Measurements from ENCODE around the gene GRID1.

DNA sequence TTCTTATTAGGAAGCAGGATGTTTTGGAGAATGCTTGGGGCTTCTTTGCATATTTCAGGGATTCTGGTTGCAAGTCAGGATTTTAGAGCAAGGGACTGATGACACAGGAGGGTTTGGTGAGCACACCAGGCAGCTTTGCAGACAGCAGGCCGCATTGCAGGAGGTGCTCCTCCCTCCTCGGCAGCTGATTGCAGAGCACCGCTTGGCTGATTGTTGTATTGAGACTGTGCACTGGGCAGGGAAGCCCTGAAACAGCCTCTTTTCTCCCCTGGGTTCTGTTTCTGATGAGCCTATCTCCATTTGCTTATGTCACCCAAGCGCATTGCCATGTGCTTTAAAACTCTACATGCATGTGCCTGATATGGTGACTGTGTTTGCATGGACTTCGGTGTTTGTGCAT, 769.6 kb downstream of the GRID1 start:
- no peak for TF ChIP-seq FOXP1 (CRISPR knock-in tag; IDR thresholded peaks at IDR 0.05; ENCODE audit: borderline replicate concordance)
- TF ChIP-seq KAT7 (CRISPR knock-in tag; IDR thresholded peaks at IDR 0.05; ENCODE audit: borderline replicate concordance), result no peak
- no peak for TF ChIP-seq ZNF121 (CRISPR knock-in tag; IDR thresholded peaks at IDR 0.05)
- no peak for TF ChIP-seq ELF4 (CRISPR knock-in tag; IDR thresholded peaks at IDR 0.05; ENCODE audit: low read depth)
- no peak for TF ChIP-seq FOXK1 (CRISPR knock-in tag; IDR thresholded peaks at IDR 0.05)
- TF ChIP-seq, protein P1, sequence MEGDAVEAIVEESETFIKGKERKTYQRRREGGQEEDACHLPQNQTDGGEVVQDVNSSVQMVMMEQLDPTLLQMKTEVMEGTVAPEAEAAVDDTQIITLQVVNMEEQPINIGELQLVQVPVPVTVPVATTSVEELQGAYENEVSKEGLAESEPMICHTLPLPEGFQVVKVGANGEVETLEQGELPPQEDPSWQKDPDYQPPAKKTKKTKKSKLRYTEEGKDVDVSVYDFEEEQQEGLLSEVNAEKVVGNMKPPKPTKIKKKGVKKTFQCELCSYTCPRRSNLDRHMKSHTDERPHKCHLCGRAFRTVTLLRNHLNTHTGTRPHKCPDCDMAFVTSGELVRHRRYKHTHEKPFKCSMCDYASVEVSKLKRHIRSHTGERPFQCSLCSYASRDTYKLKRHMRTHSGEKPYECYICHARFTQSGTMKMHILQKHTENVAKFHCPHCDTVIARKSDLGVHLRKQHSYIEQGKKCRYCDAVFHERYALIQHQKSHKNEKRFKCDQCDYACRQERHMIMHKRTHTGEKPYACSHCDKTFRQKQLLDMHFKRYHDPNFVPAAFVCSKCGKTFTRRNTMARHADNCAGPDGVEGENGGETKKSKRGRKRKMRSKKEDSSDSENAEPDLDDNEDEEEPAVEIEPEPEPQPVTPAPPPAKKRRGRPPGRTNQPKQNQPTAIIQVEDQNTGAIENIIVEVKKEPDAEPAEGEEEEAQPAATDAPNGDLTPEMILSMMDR (IDR thresholded peaks at IDR 0.05), result no peak
- TF ChIP-seq, protein P2, sequence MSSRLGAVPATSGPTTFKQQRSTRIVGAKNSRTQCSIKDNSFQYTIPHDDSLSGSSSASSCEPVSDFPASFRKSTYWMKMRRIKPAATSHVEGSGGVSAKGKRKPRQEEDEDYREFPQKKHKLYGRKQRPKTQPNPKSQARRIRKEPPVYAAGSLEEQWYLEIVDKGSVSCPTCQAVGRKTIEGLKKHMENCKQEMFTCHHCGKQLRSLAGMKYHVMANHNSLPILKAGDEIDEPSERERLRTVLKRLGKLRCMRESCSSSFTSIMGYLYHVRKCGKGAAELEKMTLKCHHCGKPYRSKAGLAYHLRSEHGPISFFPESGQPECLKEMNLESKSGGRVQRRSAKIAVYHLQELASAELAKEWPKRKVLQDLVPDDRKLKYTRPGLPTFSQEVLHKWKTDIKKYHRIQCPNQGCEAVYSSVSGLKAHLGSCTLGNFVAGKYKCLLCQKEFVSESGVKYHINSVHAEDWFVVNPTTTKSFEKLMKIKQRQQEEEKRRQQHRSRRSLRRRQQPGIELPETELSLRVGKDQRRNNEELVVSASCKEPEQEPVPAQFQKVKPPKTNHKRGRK (CRISPR knock-in tag; IDR thresholded peaks at IDR 0.05; ENCODE audit: borderline replicate concordance), result no peak
- TF ChIP-seq, protein P3, sequence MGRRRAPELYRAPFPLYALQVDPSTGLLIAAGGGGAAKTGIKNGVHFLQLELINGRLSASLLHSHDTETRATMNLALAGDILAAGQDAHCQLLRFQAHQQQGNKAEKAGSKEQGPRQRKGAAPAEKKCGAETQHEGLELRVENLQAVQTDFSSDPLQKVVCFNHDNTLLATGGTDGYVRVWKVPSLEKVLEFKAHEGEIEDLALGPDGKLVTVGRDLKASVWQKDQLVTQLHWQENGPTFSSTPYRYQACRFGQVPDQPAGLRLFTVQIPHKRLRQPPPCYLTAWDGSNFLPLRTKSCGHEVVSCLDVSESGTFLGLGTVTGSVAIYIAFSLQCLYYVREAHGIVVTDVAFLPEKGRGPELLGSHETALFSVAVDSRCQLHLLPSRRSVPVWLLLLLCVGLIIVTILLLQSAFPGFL (CRISPR knock-in tag; IDR thresholded peaks at IDR 0.05; ENCODE audit: borderline replicate concordance), result no peak
- TF ChIP-seq IRF2 (CRISPR knock-in tag; IDR thresholded peaks at IDR 0.05; ENCODE audit: borderline replicate concordance, low read depth), result no peak
- no peak for TF ChIP-seq CREB1 (CRISPR knock-in tag; IDR thresholded peaks at IDR 0.05)
- TF ChIP-seq ZBTB21 (CRISPR knock-in tag; IDR thresholded peaks at IDR 0.05; ENCODE audit: borderline replicate concordance), result no peak

All from WTC11 (cell line).